IMR-90 (cell line): ENCODE results near the gene ARMC5. TPM values are rescaled to one million over a fixed set of nuclear protein-coding genes. Genes with fewer than 3 reads are reported as not detected.
A peak's percentile ranks its signal among the peaks of the same experiment; 100 is the strongest.

Source experiments
- ATAC-seq: fragments of 200-7000 bp; cut with Tn5 transposase; 2 replicates; pipeline ENCODE4 v1.9.1; 2020; ENCODE audit warnings: low read depth, mild to moderate bottlenecking, moderate library complexity
- BruUV-seq: library from RNA; stranded (reverse); fragments of 400-500 nt; replicated peaks from 2 replicates; lab custom pipeline; 2021; lab: Mats Ljungman, UMichigan
- CTCF ChIA-PET: fragments of 300-600 bp; formaldehyde crosslinking; extraction: SDS; loops from one replicate; lab custom pipeline; 2021; ENCODE audit warnings: antibody characterized with exemption; lab: Yijun Ruan, JAX
- POLR2A ChIA-PET: fragments of 300-600 bp; sonication (Branson Sonifier 250); formaldehyde crosslinking; loops from one replicate; lab custom pipeline; 2022; ENCODE audit warnings: antibody characterized with exemption; ENCODE audit not compliant: unreplicated experiment; lab: Charles Lee
- DNase-seq: peaks from one replicate; pipeline ENCODE4 v3.0.0; 2013
- H2AFZ ChIP-seq: replicated peaks from 2 replicates; pipeline ENCODE3; 2013; ENCODE audit warnings: low read length, mild to moderate bottlenecking; ENCODE audit not compliant: poor library complexity
- H2AK5ac ChIP-seq: 2 replicates; pipeline ENCODE4 v1.6.1; 2013; ENCODE audit warnings: low read depth, low read length, inconsistent platforms
- H2AK9ac ChIP-seq: replicated peaks from 2 replicates; pipeline ENCODE3; 2013; ENCODE audit warnings: mild to moderate bottlenecking, low read depth, low read length, moderate library complexity; ENCODE audit not compliant: poor library complexity
- H2BK120ac ChIP-seq: 2 replicates; pipeline ENCODE4 v1.6.1; 2013; ENCODE audit warnings: low read depth, low read length, inconsistent platforms
- H2BK15ac ChIP-seq: 3 replicates; pipeline ENCODE4 v1.6.1; 2013; ENCODE audit warnings: low read depth, low read length, inconsistent platforms
- H2BK20ac ChIP-seq: 2 replicates; pipeline ENCODE4 v1.6.1; 2013; ENCODE audit warnings: low read depth, mild to moderate bottlenecking, inconsistent platforms, low read length, moderate library complexity
- H2BK5ac ChIP-seq: 2 replicates; pipeline ENCODE4 v1.6.1; 2013; ENCODE audit warnings: mild to moderate bottlenecking, low read depth, low read length, inconsistent platforms; ENCODE audit not compliant: poor library complexity, severe bottlenecking
- H3K14ac ChIP-seq: replicated peaks from 2 replicates; pipeline ENCODE4 v1.6.1; 2013; ENCODE audit warnings: low read depth, low read length, inconsistent platforms
- H3K18ac ChIP-seq: 2 replicates; pipeline ENCODE4 v1.6.1; 2013; ENCODE audit warnings: low read depth, low read length, control low read depth
- H3K23ac ChIP-seq: 2 replicates; pipeline ENCODE4 v1.6.1; 2013; ENCODE audit warnings: low read depth, low read length, inconsistent platforms
- H3K27ac ChIP-seq: 2 replicates; pipeline ENCODE4 v1.5.1; 2013; ENCODE audit warnings: mild to moderate bottlenecking, control low read depth, low read length; ENCODE audit not compliant: insufficient read depth
- H3K27me3 ChIP-seq: 2 replicates; pipeline ENCODE4 v1.6.1; 2013; ENCODE audit warnings: low read length; ENCODE audit not compliant: control insufficient read depth, insufficient read depth
- H3K36me3 ChIP-seq: 2 replicates; pipeline ENCODE4 v1.6.1; 2013; ENCODE audit warnings: low read length, mixed read lengths; ENCODE audit not compliant: control insufficient read depth, insufficient read depth
- H3K4ac ChIP-seq: 2 replicates; pipeline ENCODE4 v1.6.1; 2013; ENCODE audit warnings: low read depth, low read length, inconsistent platforms
- H3K4me1 ChIP-seq: 2 replicates; pipeline ENCODE4 v1.6.1; 2013; ENCODE audit warnings: low read length, mixed read lengths; ENCODE audit not compliant: control insufficient read depth, insufficient read depth
- H3K4me2 ChIP-seq: 2 replicates; pipeline ENCODE4 v1.6.1; 2013; ENCODE audit warnings: low read depth, mild to moderate bottlenecking, control low read depth, low read length, moderate library complexity
- H3K4me3 ChIP-seq: 2 replicates; pipeline ENCODE4 v1.5.1; 2013; ENCODE audit warnings: low read depth, mild to moderate bottlenecking, control low read depth, low read length, moderate library complexity; ENCODE audit not compliant: insufficient read depth
- H3K56ac ChIP-seq: 2 replicates; pipeline ENCODE4 v1.6.1; 2013; ENCODE audit warnings: low read length, inconsistent platforms; ENCODE audit not compliant: insufficient read depth; ENCODE audit errors: extremely low read depth
- H3K79me1 ChIP-seq, 2 experiments: 2 replicates each; pipeline ENCODE4 v1.6.1; 2013; ENCODE audit warnings: low read length in 2 of 2, inconsistent platforms in 1 of 2, low read depth in 1 of 2
- H3K9ac ChIP-seq: 2 replicates; pipeline ENCODE4 v1.6.1; 2013; ENCODE audit warnings: low read depth, low read length, control low read depth
- H3K9me1 ChIP-seq: 2 replicates; pipeline ENCODE4 v1.6.1; 2013; ENCODE audit warnings: low read length, inconsistent platforms; ENCODE audit not compliant: insufficient read depth
- H3K9me3 ChIP-seq: 2 replicates; pipeline ENCODE4 v1.6.1; 2013; ENCODE audit warnings: low read length; ENCODE audit not compliant: control insufficient read depth, insufficient read depth
- H4K20me1 ChIP-seq: 2 replicates; pipeline ENCODE4 v1.6.1; 2013; ENCODE audit warnings: low read length, inconsistent platforms; ENCODE audit not compliant: insufficient read depth
- H4K5ac ChIP-seq: 2 replicates; pipeline ENCODE4 v1.6.1; 2013; ENCODE audit warnings: mild to moderate bottlenecking, low read depth, low read length, control low read depth
- H4K8ac ChIP-seq, 2 experiments: 2 replicates each; pipeline ENCODE4 v1.6.1; 2013; ENCODE audit warnings: low read depth in 2 of 2, low read length in 2 of 2, control low read depth in 1 of 2, inconsistent platforms in 1 of 2
- H4K91ac ChIP-seq: 2 replicates; pipeline ENCODE4 v1.6.1; 2013; ENCODE audit warnings: low read depth, low read length, inconsistent platforms; ENCODE audit not compliant: insufficient read depth
- POLR2A ChIP-seq: IDR thresholded peaks from 2 replicates; pipeline ENCODE4 v1.6.1; 2012; ENCODE audit warnings: mild to moderate bottlenecking, low read depth, low read length
- RAD21 ChIP-seq: IDR thresholded peaks from 2 replicates; pipeline ENCODE4 v1.6.1; 2012; ENCODE audit warnings: low read length, improper control_type of control experiment
- RCOR1 ChIP-seq: IDR thresholded peaks from 2 replicates; pipeline ENCODE4 v1.6.1; 2012; ENCODE audit warnings: mild to moderate bottlenecking, low read length, improper control_type of control experiment; ENCODE audit not compliant: insufficient replicate concordance
- SMC3 ChIP-seq: fragments of 150-350 bp; IDR thresholded peaks from 2 replicates; pipeline ENCODE4 v1.6.1; 2016; ENCODE audit warnings: low read depth, mild to moderate bottlenecking, antibody characterized with exemption, low read length, moderate library complexity
- WGBS, 2 experiments: methylation state at CpG; one replicate each; pipeline versions ENCODE4 v1.1.5 to v1.1.7; 2013; ENCODE audit warnings: missing lambda C conversion rate in 2 of 2; ENCODE audit not compliant: insufficient read length in 1 of 2; ENCODE audit errors: extremely low coverage in 2 of 2; 5-methylcytosine and 5-hydroxymethylcytosine counted together
- dilution Hi-C: fragments of 300-500 bp; cut with HindIII; formaldehyde crosslinking; loops from one replicate; pipeline ENCODE4 v1.14.3; 2018; ENCODE audit warnings: low sequenced_read_pairs; ENCODE audit not compliant: unreplicated experiment
- in situ Hi-C: fragments of 300-500 bp; cut with MboI; formaldehyde crosslinking; loops from 3 replicates; pipeline ENCODE4 v1.14.3; 2019; ENCODE audit warnings: low sequenced_read_pairs, inconsistent platforms, mixed read lengths
- intact Hi-C: fragments of 100-400 bp; cut with micrococcal nuclease; formaldehyde crosslinking; loops from 2 replicates; pipeline ENCODE4 v1.10.0; 2022
- polyA plus RNA-seq, 3 experiments: library from polyadenylated mRNA; depleted of rRNA; stranded (reverse); fragments of >200 nt; gene quantifications; 2 replicates each; pipeline ENCODE4 v1.2.3, GENCODE V29; 2012; ENCODE audit warnings: low replicate concordance in 1 of 3
- total RNA-seq: library from RNA; depleted of rRNA; stranded (reverse); fragments of >200 nt; gene quantifications from 2 replicates; pipeline ENCODE4 v1.2.3, GENCODE V29; 2012

Gene ARMC5
- total and polyA plus RNA-seq, 2 of the 4 experiments (the other 2 are of a cell fraction) = 2.3 to 7.5 TPM

DNA sequence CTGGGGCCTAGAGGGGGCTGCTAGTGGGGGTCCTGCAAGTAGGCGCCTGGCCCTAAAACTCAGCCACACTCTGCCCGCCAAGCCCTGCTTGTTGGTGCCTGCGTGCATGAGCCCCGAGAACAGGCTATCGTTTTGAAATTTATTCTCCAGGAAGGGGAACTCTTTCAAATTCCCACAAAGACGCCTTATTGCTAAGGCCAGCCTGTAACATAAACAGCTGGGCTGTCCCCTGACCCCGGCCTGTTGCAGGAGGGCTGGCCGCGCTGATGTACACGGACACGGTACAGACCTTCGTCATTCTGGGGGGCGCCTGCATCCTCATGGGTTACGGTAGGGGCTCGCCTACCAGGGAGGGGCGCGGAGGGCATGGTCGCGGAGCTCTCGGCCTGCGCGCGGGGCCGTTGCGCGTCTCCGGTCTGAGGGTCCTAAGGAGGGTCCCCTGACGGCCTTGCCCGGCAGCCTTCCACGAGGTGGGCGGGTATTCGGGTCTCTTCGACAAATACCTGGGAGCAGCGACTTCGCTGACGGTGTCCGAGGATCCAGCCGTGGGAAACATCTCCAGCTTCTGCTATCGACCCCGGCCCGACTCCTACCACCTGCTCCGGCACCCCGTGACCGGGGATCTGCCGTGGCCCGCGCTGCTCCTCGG, 27.9 kb downstream of the ARMC5 start:
- Histone ChIP-seq H3K9me1 (no peaks in the 10 kb centered on the region; the same call in 1 of the 2 replicates), H3K4me3 (peak overlapping the region; percentile 40), H2AK9ac (peak overlapping the region; percentile 79), H3K14ac (no peak overlapping the region), H3K4ac (no peak overlapping the region), H3K79me1 (no peaks in the 10 kb centered on the region), H3K18ac (no peak overlapping the region), H3K27me3 (peaks cover 7% of the 10 kb centered on the region; the same call in 1 of the 2 replicates), H2BK120ac (no peak overlapping the region), H3K9me3 (no peaks in the 10 kb centered on the region), H3K23ac (no peak overlapping the region), H3K4me2 (peak overlapping the region; percentile 89), H3K56ac (no peak overlapping the region), H4K20me1 (peaks cover 3% of the 10 kb centered on the region; the same call in 1 of the 2 replicates), H3K4me1 (peaks cover 6% of the 10 kb centered on the region; the same call in 1 of the 2 replicates), H3K9ac (peak overlapping the region; percentile 7; the same call in 1 of the 2 replicates), H4K8ac (no peak overlapping the region), H3K27ac (no peak overlapping the region), H2BK15ac (no peak overlapping the region), H2BK20ac (no peak overlapping the region), H4K5ac (no peak overlapping the region), H3K36me3 (peaks cover 18% of the 10 kb centered on the region; the same call in 1 of the 2 replicates), H2AFZ (peak overlapping the region; percentile 87), H2BK5ac (no peak overlapping the region), H4K91ac (no peak overlapping the region), H2AK5ac (no peak overlapping the region)
- ChIA-PET CTCF (no interaction called here), POLR2A (no interaction called here)
- in situ Hi-C loops (no loop called here), intact Hi-C loops (no loop called here), dilution Hi-C loops (no loop called here)
- no peak for DNase-seq
- no TSS peak for BruUV-seq
- 11% methylated on average over 20 of the region's 48 CpGs; no CpG with 5 or more reads in 1 of the 2 experiments for WGBS, 2 experiments
- no peak for TF ChIP-seq SMC3
- TF ChIP-seq RCOR1 = no peak
- TF ChIP-seq POLR2A = no peak
- no peak for TF ChIP-seq RAD21
- 0 out of 2 replicates have a peak, but pooled peaks have one; percentile 5 for ATAC-seq
